SU-DHL-6 (cell line): ENCODE measurements around the gene CLBA1.

Experiments used
- H2AFZ ChIP-seq: fragments of 200-600 bp; sonication (generic); 2 replicates; pipeline ENCODE4 v1.6.1; 2014; ENCODE audit warnings: low read depth, mild to moderate bottlenecking, moderate library complexity, mixed read lengths, antibody characterized with exemption, low read length; ENCODE audit not compliant: severe bottlenecking
- H3F3A ChIP-seq: fragments of 200-600 bp; shearing (Covaris generic); 2 replicates; pipeline ENCODE4 v1.6.0; 2016; ENCODE audit warnings: antibody characterized with exemption, mild to moderate bottlenecking; ENCODE audit not compliant: insufficient read depth
- H3K27ac ChIP-seq: fragments of 200-600 bp; sonication (generic); 2 replicates; pipeline ENCODE4 v1.5.1; 2016; ENCODE audit warnings: low read depth, mild to moderate bottlenecking, low read length, moderate library complexity, mixed read lengths
- H3K27me3 ChIP-seq: fragments of 200-600 bp; sonication (generic), shearing (Covaris generic); 2 replicates; pipeline ENCODE4 v1.6.0; 2014; ENCODE audit warnings: mild to moderate bottlenecking, low read length
- H3K36me3 ChIP-seq: fragments of 200-600 bp; sonication (generic); 2 replicates; pipeline ENCODE4 v1.6.1; 2014; ENCODE audit warnings: mild to moderate bottlenecking, low read length, mixed read lengths
- H3K4me2 ChIP-seq: fragments of 300-600, 200-600 bp; shearing (Covaris generic), sonication (generic); 2 replicates; pipeline ENCODE4 v1.6.0; 2014; ENCODE audit warnings: low read length, low read depth, mild to moderate bottlenecking; ENCODE audit not compliant: poor library complexity, severe bottlenecking
- H3K4me3 ChIP-seq: fragments of 200-600 bp; sonication (generic); 2 replicates; pipeline ENCODE4 v1.5.1; 2014; ENCODE audit warnings: antibody characterized with exemption, low read length, mild to moderate bottlenecking, mixed read lengths; ENCODE audit not compliant: insufficient read depth, poor library complexity, severe bottlenecking
- H3K79me2 ChIP-seq: fragments of 200-600 bp; sonication (generic); 2 replicates; pipeline ENCODE4 v1.6.1; 2014; ENCODE audit warnings: mild to moderate bottlenecking, low read length, moderate library complexity; ENCODE audit not compliant: insufficient read depth
- H3K9ac ChIP-seq: fragments of 200-600 bp; sonication (generic); 2 replicates; pipeline ENCODE4 v1.7.0; 2014; ENCODE audit warnings: mild to moderate bottlenecking, low read length
- H3K9me2 ChIP-seq: fragments of 200-600 bp; sonication (generic); replicated peaks from 2 replicates; pipeline ENCODE4 v1.6.1; 2014; ENCODE audit warnings: low read length; ENCODE audit not compliant: insufficient read depth
- H3K9me3 ChIP-seq: fragments of 200-600 bp; sonication (generic); 2 replicates; pipeline ENCODE4 v1.6.1; 2014; ENCODE audit warnings: low read length, mixed read lengths; ENCODE audit not compliant: insufficient read depth
- H4K20me1 ChIP-seq: fragments of 200-600 bp; sonication (generic); 2 replicates; pipeline ENCODE4 v1.6.1; 2014; ENCODE audit warnings: low read depth, mild to moderate bottlenecking, antibody characterized with exemption, low read length, moderate library complexity, mixed read lengths
- CTCF ChIP-seq: fragments of 200-600 bp; sonication (generic); IDR thresholded peaks from one replicate; pipeline ENCODE4 v1.5.1; 2017; ENCODE audit warnings: antibody characterized with exemption, mild to moderate bottlenecking, low read length, moderate library complexity; ENCODE audit not compliant: insufficient read depth, poor library complexity, severe bottlenecking
- EZH2phosphoT487 ChIP-seq: fragments of 200-600 bp; sonication (generic), shearing (Covaris generic); conservative IDR thresholded peaks from 2 replicates; pipeline ENCODE4 v1.6.1; 2018; ENCODE audit warnings: mild to moderate bottlenecking, antibody characterized with exemption, low read length, moderate library complexity, mixed read lengths

The CLBA1 gene

GRCh38 chr14:104977008-104977680 is 8.4 kb upstream of the CLBA1 start:
- no peaks in the 10 kb centered on the region for H4K20me1 ChIP-seq
- no peak overlapping the region for H3K27ac ChIP-seq
- no peaks in the 10 kb centered on the region for H3K9me3 ChIP-seq
- H3K36me3 ChIP-seq: no peaks in the 10 kb centered on the region
- no peaks in the 10 kb centered on the region for H3K9me2 ChIP-seq
- no peak for TF ChIP-seq CTCF
- H3K79me2 ChIP-seq: no peaks in the 10 kb centered on the region
- no peak overlapping the region for H3K9ac ChIP-seq
- H3K4me3 ChIP-seq: no peak overlapping the region
- no peak overlapping the region for H3K4me2 ChIP-seq
- no peak overlapping the region for H2AFZ ChIP-seq
- no peaks in the 10 kb centered on the region for H3K27me3 ChIP-seq
- no peaks in the 10 kb centered on the region for H3F3A ChIP-seq

- H4K20me1 ChIP-seq: no peaks in the 10 kb centered on the region
- H3F3A ChIP-seq: no peaks in the 10 kb centered on the region
- no peaks in the 10 kb centered on the region for H3K9me3 ChIP-seq
- no peaks in the 10 kb centered on the region for H3K79me2 ChIP-seq
- no peaks in the 10 kb centered on the region for H3K9me2 ChIP-seq
- no peak within 1 kb of the TSS for H3K4me3 ChIP-seq
- H3K9ac ChIP-seq: no peak within 1 kb of the TSS
- no peaks in the 10 kb centered on the region for H3K27me3 ChIP-seq
- H2AFZ ChIP-seq: no peak within 1 kb of the TSS
- no peak within 1 kb of the TSS for H3K4me2 ChIP-seq
- H3K36me3 ChIP-seq: no peaks in the 10 kb centered on the region
- TF ChIP-seq CTCF (no peak), EZH2phosphoT487 (no peak)
- H3K27ac ChIP-seq: no peak within 1 kb of the TSS
These were observed 7.6 kb upstream of the CLBA1 start, which contains the start of gene AHNAK2 for GRCh38 chr14:104977681-104978653. AHNAK2 (minus strand) TSS chr14:104978374; CDS start chr14:104978237, 137 bp downstream.

GRCh38 chr14:104978746-104979691 is 6.6 kb upstream of the CLBA1 start:
- Histone ChIP-seq H3K27ac (no peak overlapping the region), H3K36me3 (no peaks in the 10 kb centered on the region), H4K20me1 (no peaks in the 10 kb centered on the region), H3K4me3 (no peak overlapping the region), H2AFZ (no peak overlapping the region), H3K79me2 (no peaks in the 10 kb centered on the region), H3K9me2 (no peaks in the 10 kb centered on the region), H3K9me3 (no peaks in the 10 kb centered on the region), H3K4me2 (no peak overlapping the region), H3K9ac (no peak overlapping the region), H3K27me3 (no peaks in the 10 kb centered on the region), H3F3A (no peaks in the 10 kb centered on the region)
- no peak for TF ChIP-seq CTCF
